Vagina (tissue), 2 donors: ENCODE measurements around the gene TBC1D32. TPM values are rescaled to one million over a fixed set of nuclear protein-coding genes. Genes with fewer than 3 reads are reported as not detected.
"Not testable (repeated sequence)": the region's sequence is repeated elsewhere in the genome, so short reads cannot be mapped to it uniquely, and the experiment has no call there.

Experiments
- DNase-seq, 2 donors: peaks; one replicate each; pipeline ENCODE4 v3.0.0-alpha.2; 2017; ENCODE audit errors: extremely low spot score in 2 of 2
- H3K27ac ChIP-seq: fragments of 200-600 bp; sonication (generic); one replicate; pipeline ENCODE4 v1.5.1; 2019
- H3K27me3 ChIP-seq: fragments of 200-600 bp; sonication (generic); one replicate; pipeline ENCODE4 v1.5.1; 2019
- H3K36me3 ChIP-seq, 2 donors: fragments of 200-600 bp; sonication (generic); one replicate each; pipeline ENCODE4 v1.5.1; 2017 to 2019
- H3K4me1 ChIP-seq: fragments of 200-600 bp; sonication (generic); one replicate; pipeline ENCODE4 v1.5.1; 2019
- H3K4me3 ChIP-seq, 2 donors: fragments of 200-600 bp; sonication (generic); 1 replicate in 1 of 2; 2 replicates in 1 of 2; pipeline ENCODE4 v1.5.1; 2016 to 2019
- H3K9me3 ChIP-seq: fragments of 200-600 bp; sonication (generic); one replicate; pipeline ENCODE4 v1.5.1; 2019
- CTCF ChIP-seq, 3 experiments: fragments of 450-650 bp in 2 of 3; fragments of 200-600 bp in 1 of 3; sonication (generic) in 1 of 3; IDR thresholded peaks; one replicate each; pipeline ENCODE4 v1.5.1; 2017 to 2019; ENCODE audit warnings: antibody characterized with exemption in 3 of 3, mild to moderate bottlenecking in 2 of 3, moderate library complexity in 2 of 3
- POLR2A ChIP-seq, 2 donors: fragments of 450-650 bp; IDR thresholded peaks; one replicate each; pipeline ENCODE4 v1.6.1; 2017; ENCODE audit warnings: antibody characterized with exemption in 2 of 2, mild to moderate bottlenecking in 2 of 2, moderate library complexity in 2 of 2
- POLR2AphosphoS5 ChIP-seq, 2 donors: sonication (generic); formaldehyde crosslinking; IDR thresholded peaks; one replicate each; pipeline ENCODE4 v1.9.0; 2017; ENCODE audit warnings: antibody characterized with exemption in 2 of 2, mild to moderate bottlenecking in 2 of 2, low read depth in 1 of 2; ENCODE audit not compliant: insufficient read depth in 1 of 2
- intact Hi-C: fragments of 100-400 bp; cut with DNase I; formaldehyde crosslinking; loops from one replicate; pipeline ENCODE4 v1.15.1; 2023
- total RNA-seq: library from RNA; depleted of rRNA; stranded (reverse); fragments of >200 nt; gene quantifications from one replicate; pipeline ENCODE4 v1.2.3, GENCODE V29; 2016

TBC1D32 gene
- total RNA-seq, 1 donor from 2014 or later: 9.8 TPM

GRCh38 chr6:121187833-121188200 lies 146.5 kb downstream of the TBC1D32 start:
- DNase-seq: no peak
- Histone ChIP-seq H3K4me1 (no peaks in the 10 kb centered on the region), H3K9me3 (no peaks in the 10 kb centered on the region), H3K27me3 (no peaks in the 10 kb centered on the region), H3K4me3 (no peak overlapping the region), H3K36me3 (no peaks in the 10 kb centered on the region), H3K27ac (no peak overlapping the region)
- no peak for TF ChIP-seq CTCF (IDR thresholded peaks at IDR 0.05)
- peak in 1 of 2 donors; percentile 29 for TF ChIP-seq POLR2AphosphoS5 (IDR thresholded peaks at IDR 0.05; ENCODE audit: insufficient read depth in 1 of 2, low read depth in 1 of 2)
- no peak for TF ChIP-seq POLR2A (IDR thresholded peaks at IDR 0.05)
- intact Hi-C loops: no loop called here

- TF ChIP-seq POLR2A (IDR thresholded peaks at IDR 0.05) (no peak), CTCF (IDR thresholded peaks at IDR 0.05) (no peak)
- Histone ChIP-seq H3K36me3 (no peaks in the 10 kb centered on the region), H3K9me3 (no peaks in the 10 kb centered on the region), H3K4me1 (no peaks in the 10 kb centered on the region), H3K27me3 (no peaks in the 10 kb centered on the region), H3K27ac (no peak overlapping the region), H3K4me3 (no peak overlapping the region)
- intact Hi-C loops: no loop called here
- DNase-seq: no peak
Observed at GRCh38 chr6:121187200-121187832, 147.0 kb downstream of the TBC1D32 start.

GRCh38 chr6:121183742-121184141 lies 150.5 kb downstream of the TBC1D32 start:
- no peak overlapping the region for H3K27ac ChIP-seq

GRCh38 chr6:121175827-121176226 lies 158.5 kb downstream of the TBC1D32 start:
- intact Hi-C loops: no loop called here
- Histone ChIP-seq H3K27me3 (no peaks in the 10 kb centered on the region), H3K4me3 (no peak overlapping the region), H3K4me1 (no peaks in the 10 kb centered on the region), H3K27ac (no peak overlapping the region), H3K36me3 (peaks cover 0 to under 1% of the 10 kb centered on the region in 2 donors), H3K9me3 (no peaks in the 10 kb centered on the region)
- no peak for TF ChIP-seq CTCF (IDR thresholded peaks at IDR 0.05)
- TF ChIP-seq POLR2A (IDR thresholded peaks at IDR 0.05): no peak
- no peak for TF ChIP-seq POLR2AphosphoS5 (IDR thresholded peaks at IDR 0.05; ENCODE audit: insufficient read depth in 1 of 2, low read depth in 1 of 2)
- no peak for DNase-seq

More at GRCh38 chr6:121183742-121184141, 150.5 kb downstream of the TBC1D32 start:
- TF ChIP-seq POLR2AphosphoS5 (IDR thresholded peaks at IDR 0.05; ENCODE audit: insufficient read depth in 1 of 2, low read depth in 1 of 2): no peak
- TF ChIP-seq POLR2A (IDR thresholded peaks at IDR 0.05): no peak
- TF ChIP-seq CTCF (IDR thresholded peaks at IDR 0.05): no peak
- H3K9me3 ChIP-seq: no peaks in the 10 kb centered on the region
- H3K36me3 ChIP-seq: peaks cover 0 to 9% of the 10 kb centered on the region in 2 donors
- H3K4me3 ChIP-seq: no peak overlapping the region
- intact Hi-C loops: no loop called here
- no peaks in the 10 kb centered on the region for H3K27me3 ChIP-seq
- no peak for DNase-seq
- H3K4me1 ChIP-seq: no peaks in the 10 kb centered on the region

- H3K9me3 ChIP-seq, DNase-seq, intact Hi-C loops, H3K4me3 ChIP-seq, H3K27me3 ChIP-seq, H3K27ac ChIP-seq, H3K36me3 ChIP-seq, H3K4me1 ChIP-seq: not testable (repeated sequence)
Observed at GRCh38 chr6:121172451-121172850, 161.8 kb downstream of the TBC1D32 start.
